Measurements from ENCODE around the gene MACF1.

Gene MACF1

DNA sequence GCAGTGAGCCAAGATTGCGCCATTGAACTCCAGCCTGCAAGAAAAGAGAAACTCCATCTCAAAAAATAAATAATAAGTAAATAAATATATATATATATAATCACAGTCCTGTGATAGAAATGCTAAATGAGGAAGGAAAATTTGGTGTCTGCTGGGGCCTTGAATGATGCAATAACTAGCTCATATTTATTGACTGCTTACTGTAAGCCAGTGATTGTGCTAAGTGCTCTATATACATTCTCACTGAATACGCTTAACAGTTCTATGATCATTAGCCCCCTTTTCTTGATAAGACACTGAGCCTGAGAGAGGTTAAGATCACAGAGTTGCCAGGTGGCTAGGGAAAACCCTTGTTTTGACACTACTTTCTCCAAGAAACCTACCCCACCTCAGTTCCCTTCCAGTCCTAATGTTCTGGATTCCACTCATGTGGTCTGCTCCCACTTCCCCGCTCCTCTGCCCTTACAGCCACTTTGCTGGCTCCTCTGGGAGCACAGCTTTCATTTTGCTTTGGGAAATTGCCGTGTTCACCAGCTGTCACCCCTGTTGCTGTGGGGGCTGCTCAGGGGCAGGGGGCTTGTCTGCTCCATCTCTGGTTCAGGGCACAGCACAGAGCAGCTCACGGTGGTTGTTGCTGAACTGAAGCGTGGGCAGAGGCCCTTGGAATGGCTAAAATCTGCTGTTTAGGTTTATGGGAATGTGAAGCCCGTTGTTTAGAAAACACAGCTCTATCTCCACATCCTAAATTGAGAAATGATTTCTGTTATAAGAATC, 284.5 kb downstream of the MACF1 start:
- H3K9me3 ChIP-seq (ENCODE audit: insufficient read depth, low read depth, low read length): peaks cover 2% of the 10 kb centered on the region
- H3K36me3 ChIP-seq (ENCODE audit: control insufficient read depth in 1 of 2, insufficient read depth in 2 of 2, low read length in 2 of 2): peaks cover 13 to 26% of the 10 kb centered on the region in 2 experiments
- H3K4me1 ChIP-seq (ENCODE audit: control insufficient read depth in 1 of 2, insufficient read depth in 2 of 2, low read length in 2 of 2): peaks cover 7 to 11% of the 10 kb centered on the region in 2 experiments
- no peak overlapping the region for H3K4me3 ChIP-seq (ENCODE audit: low read depth, low read length)
- no peak overlapping the region for H2AK5ac ChIP-seq (ENCODE audit: low read length)
- H3K18ac ChIP-seq (ENCODE audit: low read length): no peak overlapping the region
- no peak overlapping the region for H2BK120ac ChIP-seq (ENCODE audit: insufficient read depth, low read length, poor library complexity)
- no peak overlapping the region for H3K9ac ChIP-seq (ENCODE audit: low read length)
- no peak overlapping the region for H2BK12ac ChIP-seq (ENCODE audit: low read length)
- H3K14ac ChIP-seq (ENCODE audit: low read length): no peak overlapping the region
- H3K27ac ChIP-seq (ENCODE audit: low read depth, low read length): no peak overlapping the region
- no peak overlapping the region for H4K91ac ChIP-seq (ENCODE audit: low read depth, low read length)
- H3K4me2 ChIP-seq (ENCODE audit: low read length): no peak overlapping the region
- no peak overlapping the region for H3K23ac ChIP-seq (ENCODE audit: low read length)
- no peaks in the 10 kb centered on the region for H3K79me2 ChIP-seq (ENCODE audit: control insufficient read depth, insufficient read depth, low read length, poor library complexity)
- H2AFZ ChIP-seq (ENCODE audit: insufficient read depth, low read length, poor library complexity): no peak overlapping the region
- H4K8ac ChIP-seq (ENCODE audit: low read depth, low read length): no peak overlapping the region
- peaks cover 32% of the 10 kb centered on the region for H3K27me3 ChIP-seq (ENCODE audit: insufficient read depth, low read length)
- H2BK5ac ChIP-seq (ENCODE audit: low read depth, low read length, poor library complexity): no peak overlapping the region
- no peak for DNase-seq
- no peak overlapping the region for H4K12ac ChIP-seq (ENCODE audit: low read depth, low read length)
- WGBS (ENCODE audit: extremely low coverage, insufficient coverage, insufficient read length): no CpG with 5 or more reads among the region's 7 CpGs
- no peak overlapping the region for H3K4ac ChIP-seq (ENCODE audit: low read depth, low read length)
- H3K79me1 ChIP-seq (ENCODE audit: low read length): no peaks in the 10 kb centered on the region

DNA sequence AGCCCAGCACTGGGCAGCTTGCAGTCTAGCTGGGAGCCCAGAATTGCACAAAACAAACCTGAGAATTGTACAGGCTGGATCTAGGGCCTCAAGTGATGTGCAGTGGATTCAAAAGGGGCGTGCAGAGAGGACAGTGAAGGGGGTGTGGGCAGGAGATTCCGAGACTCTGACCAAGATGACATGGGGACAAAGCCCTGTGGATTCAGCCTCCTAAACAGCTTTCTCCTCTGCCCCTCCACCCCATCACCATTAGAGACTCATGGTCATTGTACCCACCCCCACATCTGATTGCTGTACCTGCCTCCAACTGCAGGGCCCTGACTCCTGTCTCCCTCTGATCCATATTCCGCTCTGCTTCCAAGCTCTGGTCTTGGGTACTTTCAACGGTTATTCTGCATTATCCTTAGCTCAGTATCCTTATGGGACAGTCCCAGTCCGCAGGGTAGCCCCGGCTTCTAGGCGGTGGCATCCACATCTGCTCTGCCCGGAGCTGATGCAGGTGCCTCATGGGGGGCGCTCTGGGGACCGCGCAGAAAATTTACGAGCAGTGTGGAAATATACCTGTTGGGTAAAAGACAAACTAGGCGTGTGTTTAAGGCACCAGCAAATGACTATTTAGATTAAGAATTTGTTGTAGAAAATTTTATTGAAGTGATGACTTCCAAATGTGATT, 285.2 kb downstream of the MACF1 start:
- no CpG with 5 or more reads among the region's 13 CpGs for WGBS (ENCODE audit: extremely low coverage, insufficient coverage, insufficient read length)

DNA sequence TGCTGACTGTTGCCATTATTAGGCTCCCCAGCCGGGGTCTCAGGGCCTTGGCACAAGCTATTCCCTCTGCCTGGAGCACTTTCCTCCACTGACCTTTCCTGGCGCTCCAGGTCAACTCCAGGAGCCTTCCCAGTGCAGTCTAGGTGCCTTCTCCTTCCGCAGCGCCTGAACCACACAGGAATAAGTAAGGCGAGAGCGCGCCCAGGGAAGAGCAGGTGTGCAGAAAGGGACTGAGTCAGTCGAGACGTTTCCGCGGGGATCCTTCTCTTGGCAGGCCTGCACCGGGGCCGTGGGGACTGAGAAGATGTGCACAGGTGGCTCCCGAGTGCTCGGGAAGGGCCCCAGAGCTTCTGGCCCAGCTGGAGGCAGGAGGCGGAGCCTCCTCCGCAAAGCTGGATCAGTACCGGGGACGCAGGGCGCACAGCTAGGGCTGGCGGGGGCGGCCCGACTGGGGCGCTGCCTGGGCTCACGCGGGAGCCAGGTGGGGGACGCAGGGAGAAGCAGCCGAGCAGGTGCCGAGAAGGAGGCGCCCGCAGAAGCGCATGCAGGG, 286.2 kb downstream of the MACF1 start:
- Histone ChIP-seq H2BK120ac (ENCODE audit: insufficient read depth, low read length, poor library complexity) (no peak overlapping the region), H3K14ac (ENCODE audit: low read length) (no peak overlapping the region), H3K4me1 (ENCODE audit: control insufficient read depth in 1 of 2, insufficient read depth in 2 of 2, low read length in 2 of 2) (peaks cover 7 to 11% of the 10 kb centered on the region in 2 experiments), H3K27ac (ENCODE audit: low read depth, low read length) (no peak overlapping the region), H2AK5ac (ENCODE audit: low read length) (no peak overlapping the region), H3K79me1 (ENCODE audit: low read length) (no peaks in the 10 kb centered on the region), H3K18ac (ENCODE audit: low read length) (no peak overlapping the region), H3K9ac (ENCODE audit: low read length) (no peak overlapping the region), H3K4ac (ENCODE audit: low read depth, low read length) (no peak overlapping the region), H4K12ac (ENCODE audit: low read depth, low read length) (no peak overlapping the region), H3K23ac (ENCODE audit: low read length) (no peak overlapping the region), H3K9me3 (ENCODE audit: insufficient read depth, low read depth, low read length) (peaks cover 2% of the 10 kb centered on the region), H2BK5ac (ENCODE audit: low read depth, low read length, poor library complexity) (no peak overlapping the region), H3K36me3 (ENCODE audit: control insufficient read depth in 1 of 2, insufficient read depth in 2 of 2, low read length in 2 of 2) (peaks cover 4 to 13% of the 10 kb centered on the region in 2 experiments), H2AFZ (ENCODE audit: insufficient read depth, low read length, poor library complexity) (no peak overlapping the region), H3K79me2 (ENCODE audit: control insufficient read depth, insufficient read depth, low read length, poor library complexity) (no peaks in the 10 kb centered on the region), H4K8ac (ENCODE audit: low read depth, low read length) (no peak overlapping the region), H4K91ac (ENCODE audit: low read depth, low read length) (no peak overlapping the region), H2BK12ac (ENCODE audit: low read length) (no peak overlapping the region), H3K4me2 (ENCODE audit: low read length) (peak overlapping the region; percentile 93), H3K27me3 (ENCODE audit: insufficient read depth, low read length) (peaks cover 33% of the 10 kb centered on the region), H3K4me3 (ENCODE audit: low read depth, low read length) (no peak overlapping the region)
- DNase-seq: peak in 1 of 2 donors; percentile 24
- no CpG with 5 or more reads among the region's 32 CpGs for WGBS (ENCODE audit: extremely low coverage, insufficient coverage, insufficient read length)

More for the DNA sequence above, 285.2 kb downstream of the MACF1 start:
- Histone ChIP-seq H3K27ac (ENCODE audit: low read depth, low read length) (no peak overlapping the region), H3K79me1 (ENCODE audit: low read length) (no peaks in the 10 kb centered on the region), H3K27me3 (ENCODE audit: insufficient read depth, low read length) (peaks cover 33% of the 10 kb centered on the region), H2BK12ac (ENCODE audit: low read length) (no peak overlapping the region), H3K4me1 (ENCODE audit: control insufficient read depth in 1 of 2, insufficient read depth in 2 of 2, low read length in 2 of 2) (peaks cover 7 to 11% of the 10 kb centered on the region in 2 experiments), H2BK5ac (ENCODE audit: low read depth, low read length, poor library complexity) (no peak overlapping the region), H3K18ac (ENCODE audit: low read length) (no peak overlapping the region), H3K79me2 (ENCODE audit: control insufficient read depth, insufficient read depth, low read length, poor library complexity) (no peaks in the 10 kb centered on the region), H3K23ac (ENCODE audit: low read length) (no peak overlapping the region), H3K14ac (ENCODE audit: low read length) (no peak overlapping the region), H2AFZ (ENCODE audit: insufficient read depth, low read length, poor library complexity) (no peak overlapping the region), H3K36me3 (ENCODE audit: control insufficient read depth in 1 of 2, insufficient read depth in 2 of 2, low read length in 2 of 2) (peaks cover 11 to 23% of the 10 kb centered on the region in 2 experiments), H3K4me3 (ENCODE audit: low read depth, low read length) (no peak overlapping the region), H2AK5ac (ENCODE audit: low read length) (no peak overlapping the region), H3K9ac (ENCODE audit: low read length) (no peak overlapping the region), H3K4me2 (ENCODE audit: low read length) (no peak overlapping the region), H2BK120ac (ENCODE audit: insufficient read depth, low read length, poor library complexity) (no peak overlapping the region), H4K12ac (ENCODE audit: low read depth, low read length) (no peak overlapping the region), H4K91ac (ENCODE audit: low read depth, low read length) (no peak overlapping the region), H3K4ac (ENCODE audit: low read depth, low read length) (no peak overlapping the region), H3K9me3 (ENCODE audit: insufficient read depth, low read depth, low read length) (peaks cover 2% of the 10 kb centered on the region), H4K8ac (ENCODE audit: low read depth, low read length) (no peak overlapping the region)
- DNase-seq: peak in 1 of 2 donors; percentile 26

DNA sequence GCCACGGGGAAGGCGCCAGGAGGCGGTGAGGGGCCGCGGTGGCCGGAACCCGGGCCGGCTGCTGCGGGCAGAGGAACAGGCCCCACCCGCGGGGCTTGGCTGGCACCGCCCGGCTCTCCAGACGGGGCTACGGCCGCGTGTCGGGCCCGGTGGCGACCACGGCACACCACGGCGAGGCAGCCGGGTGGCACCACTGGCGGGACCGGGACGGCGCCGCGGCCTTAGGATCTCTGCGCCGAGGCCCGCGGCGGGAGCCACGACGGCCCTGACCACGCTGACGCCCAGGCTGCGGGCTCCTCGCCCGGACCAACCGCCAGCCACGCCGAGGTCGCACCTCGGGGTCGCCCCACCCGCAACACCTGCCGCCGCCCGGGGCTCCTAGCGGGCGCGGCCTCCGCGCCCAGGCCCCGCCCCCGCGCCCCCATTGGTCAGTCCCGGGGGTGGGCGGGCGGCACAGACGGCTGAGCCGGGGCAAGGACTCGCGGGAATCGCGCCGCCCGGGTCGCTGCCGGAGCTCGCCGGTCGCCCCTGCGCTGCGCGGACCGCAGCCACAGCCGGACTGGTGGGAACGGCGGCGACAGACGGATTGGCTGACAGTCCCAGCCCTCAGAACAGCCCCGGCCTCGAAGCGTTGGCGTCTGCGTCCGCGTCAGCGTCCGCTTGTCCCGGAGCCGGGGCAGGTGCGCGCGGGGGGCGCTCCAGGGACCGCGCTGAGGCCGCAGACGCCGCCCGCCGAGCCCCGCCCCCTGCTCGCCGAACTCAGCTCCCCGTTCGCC, 286.8 kb downstream of the MACF1 start, which contains the start of gene BMP8A:
BMP8A (plus strand) TSS at position 491 of the 776 bp plus-strand sequence. CDS start 356 bp downstream, outside the sequence.
- H3K23ac ChIP-seq (ENCODE audit: low read length): no peak within 1 kb of the TSS
- H3K36me3 ChIP-seq (ENCODE audit: control insufficient read depth in 1 of 2, insufficient read depth in 2 of 2, low read length in 2 of 2): peaks cover 4 to 13% of the 10 kb centered on the region in 2 experiments
- H3K79me1 ChIP-seq (ENCODE audit: low read length): no peaks in the 10 kb centered on the region
- H2AK5ac ChIP-seq (ENCODE audit: low read length): no peak within 1 kb of the TSS
- H3K9me3 ChIP-seq (ENCODE audit: insufficient read depth, low read depth, low read length): peaks cover 2% of the 10 kb centered on the region
- H2AFZ ChIP-seq (ENCODE audit: insufficient read depth, low read length, poor library complexity): peak within 1 kb of the TSS; percentile 37
- H3K9ac ChIP-seq (ENCODE audit: low read length): no peak within 1 kb of the TSS
- peak within 1 kb of the TSS; percentile 74 for H3K4me3 ChIP-seq (ENCODE audit: low read depth, low read length)
- no peak within 1 kb of the TSS for H3K14ac ChIP-seq (ENCODE audit: low read length)
- H3K18ac ChIP-seq (ENCODE audit: low read length): no peak within 1 kb of the TSS
- H2BK12ac ChIP-seq (ENCODE audit: low read length): no peak within 1 kb of the TSS
- no CpG with 5 or more reads among the region's 112 CpGs for WGBS (ENCODE audit: extremely low coverage, insufficient coverage, insufficient read length)
- peaks cover 7 to 11% of the 10 kb centered on the region in 2 experiments for H3K4me1 ChIP-seq (ENCODE audit: control insufficient read depth in 1 of 2, insufficient read depth in 2 of 2, low read length in 2 of 2)
- no peaks in the 10 kb centered on the region for H3K79me2 ChIP-seq (ENCODE audit: control insufficient read depth, insufficient read depth, low read length, poor library complexity)
- no peak within 1 kb of the TSS for H4K8ac ChIP-seq (ENCODE audit: low read depth, low read length)
- H3K4me2 ChIP-seq (ENCODE audit: low read length): peak within 1 kb of the TSS; percentile 93
- no peak within 1 kb of the TSS for H3K27ac ChIP-seq (ENCODE audit: low read depth, low read length)
- DNase-seq: peak; percentile 49 to 71
- H2BK5ac ChIP-seq (ENCODE audit: low read depth, low read length, poor library complexity): no peak within 1 kb of the TSS
- no peak within 1 kb of the TSS for H4K12ac ChIP-seq (ENCODE audit: low read depth, low read length)
- H4K91ac ChIP-seq (ENCODE audit: low read depth, low read length): no peak within 1 kb of the TSS
- H2BK120ac ChIP-seq (ENCODE audit: insufficient read depth, low read length, poor library complexity): no peak within 1 kb of the TSS
- H3K27me3 ChIP-seq (ENCODE audit: insufficient read depth, low read length): peaks cover 33% of the 10 kb centered on the region
- H3K4ac ChIP-seq (ENCODE audit: low read depth, low read length): no peak within 1 kb of the TSS
